ENCODE results near the gene PCYOX1L.

- no peak for TF ChIP-seq POLR2A (IDR thresholded peaks at IDR 0.05; ENCODE audit: extremely low read depth, insufficient read length)
- no peak for TF ChIP-seq CTCF (IDR thresholded peaks at IDR 0.05; ENCODE audit: low read depth, low read length)
These were observed 2.4 kb downstream of the PCYOX1L start for GRCh38 chr5:149360272-149360671.
